ENCODE results near the gene CCNA2.
A peak's percentile ranks its signal among the peaks of the same experiment; 100 is the strongest.

The CCNA2 gene

DNA sequence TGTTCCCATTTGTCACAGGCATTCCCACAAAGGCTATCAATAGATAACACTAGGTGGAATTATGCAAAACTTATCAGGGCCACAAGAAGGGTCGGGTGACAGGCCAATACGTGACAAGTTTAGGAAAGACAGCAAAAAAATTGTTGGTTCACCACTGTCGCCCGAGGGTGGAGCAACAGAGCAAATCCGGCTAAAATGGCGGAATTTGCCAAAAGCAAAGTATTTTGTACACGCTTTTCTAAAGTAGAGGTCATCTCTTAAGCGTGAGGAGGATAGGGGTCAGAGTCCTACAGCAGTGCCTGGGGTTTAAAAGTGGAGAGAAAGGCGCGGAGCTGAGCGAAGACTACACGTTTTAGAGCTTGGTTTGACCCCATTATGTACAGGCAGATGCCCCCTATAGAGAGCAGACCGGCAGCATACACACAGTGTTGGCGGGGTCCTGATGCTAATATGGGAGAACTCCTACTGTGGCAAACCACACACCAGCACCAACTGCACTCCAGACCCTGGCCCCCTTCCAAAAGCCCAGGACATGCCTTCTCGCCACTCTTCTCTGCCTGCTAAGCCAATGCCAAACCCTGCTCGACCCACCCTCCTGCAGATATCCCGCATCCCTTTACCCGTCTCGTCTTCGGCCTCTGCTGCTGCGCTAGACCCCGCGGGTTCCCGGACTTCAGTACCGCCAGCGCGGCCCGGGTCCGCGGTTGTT, 733 bp downstream of the CCNA2 start:
- ChIA-PET CTCF (interaction anchor here (0.9 to 1.8 kb wide), 2 partner anchors 12 to 23 kb away, joined by 3 to 5 read pairs; no protein-coding TSS in a partner anchor), POLR2A (no interaction called here)
- peak; percentile 50 for DNase-seq (ENCODE audit: extremely low spot score)
- TF ChIP-seq, protein P1, sequence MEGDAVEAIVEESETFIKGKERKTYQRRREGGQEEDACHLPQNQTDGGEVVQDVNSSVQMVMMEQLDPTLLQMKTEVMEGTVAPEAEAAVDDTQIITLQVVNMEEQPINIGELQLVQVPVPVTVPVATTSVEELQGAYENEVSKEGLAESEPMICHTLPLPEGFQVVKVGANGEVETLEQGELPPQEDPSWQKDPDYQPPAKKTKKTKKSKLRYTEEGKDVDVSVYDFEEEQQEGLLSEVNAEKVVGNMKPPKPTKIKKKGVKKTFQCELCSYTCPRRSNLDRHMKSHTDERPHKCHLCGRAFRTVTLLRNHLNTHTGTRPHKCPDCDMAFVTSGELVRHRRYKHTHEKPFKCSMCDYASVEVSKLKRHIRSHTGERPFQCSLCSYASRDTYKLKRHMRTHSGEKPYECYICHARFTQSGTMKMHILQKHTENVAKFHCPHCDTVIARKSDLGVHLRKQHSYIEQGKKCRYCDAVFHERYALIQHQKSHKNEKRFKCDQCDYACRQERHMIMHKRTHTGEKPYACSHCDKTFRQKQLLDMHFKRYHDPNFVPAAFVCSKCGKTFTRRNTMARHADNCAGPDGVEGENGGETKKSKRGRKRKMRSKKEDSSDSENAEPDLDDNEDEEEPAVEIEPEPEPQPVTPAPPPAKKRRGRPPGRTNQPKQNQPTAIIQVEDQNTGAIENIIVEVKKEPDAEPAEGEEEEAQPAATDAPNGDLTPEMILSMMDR (IDR thresholded peaks at IDR 0.05; ENCODE audit: control extremely low read depth, extremely low read depth, low read depth, missing control alignments) = peak; percentile 27

DNA sequence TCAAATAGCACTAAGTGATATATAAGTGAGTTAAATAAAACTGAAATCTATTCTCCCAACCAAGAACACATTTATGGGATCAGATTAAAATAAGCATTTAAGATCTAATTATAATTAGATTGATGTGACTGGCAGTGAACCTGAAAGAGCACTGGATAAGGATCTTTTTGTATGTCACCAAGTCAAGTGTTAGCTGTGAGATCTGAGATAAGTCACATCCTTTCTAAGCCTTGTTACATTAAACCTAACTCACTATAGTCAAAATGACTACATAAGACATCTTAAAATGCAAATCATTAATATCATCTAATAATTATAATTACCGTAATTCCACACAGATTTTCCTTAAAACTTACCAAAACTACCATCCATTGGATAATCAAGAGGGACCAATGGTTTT, 1.6 kb downstream of the CCNA2 start:
- ChIA-PET CTCF (interaction anchor here (0.9 to 1.4 kb wide), 2 partner anchors 11 to 22 kb away, joined by 3 to 9 read pairs; no protein-coding TSS in a partner anchor), POLR2A (no interaction called here)
- no peak for DNase-seq (ENCODE audit: extremely low spot score)
- TF ChIP-seq, protein P1 (IDR thresholded peaks at IDR 0.05; ENCODE audit: control extremely low read depth, extremely low read depth, low read depth, missing control alignments) = no peak

DNA sequence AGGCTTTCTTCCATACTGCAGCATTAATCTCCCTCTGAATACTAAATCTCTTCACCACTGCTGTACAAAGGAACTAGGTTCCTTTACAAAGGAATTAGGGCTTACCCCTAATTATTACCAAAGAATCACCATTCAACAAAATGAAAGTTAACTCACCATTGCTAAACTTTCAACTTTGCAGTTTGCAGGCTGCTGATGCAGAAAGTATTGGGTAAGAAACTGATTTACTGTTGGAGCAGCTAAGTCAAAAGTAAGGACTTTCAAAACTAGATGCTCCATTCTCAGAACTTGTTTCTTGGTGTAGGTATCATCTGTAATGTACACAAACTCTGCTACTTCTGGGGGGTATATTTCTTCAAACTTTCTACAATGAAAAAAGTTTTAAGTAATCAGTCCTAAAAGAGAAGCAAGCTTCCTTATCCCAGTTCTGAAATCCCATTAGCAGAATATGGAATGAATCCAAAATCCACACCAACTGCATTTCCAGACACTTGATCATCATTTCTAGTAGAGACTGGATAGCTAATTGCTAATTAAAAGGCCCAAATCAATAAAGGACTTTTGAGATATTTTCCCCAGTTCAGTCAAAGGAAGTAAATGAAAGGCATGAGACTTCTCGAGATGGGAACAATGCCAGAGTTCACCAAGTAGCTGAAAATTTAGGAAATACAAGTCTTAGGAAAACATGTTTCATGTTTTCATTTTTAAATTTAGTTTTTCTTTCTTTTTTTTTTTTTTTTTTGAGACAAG, 4.3 kb downstream of the CCNA2 start:
- CTCF ChIA-PET = interaction anchor here (0.9 to 1.4 kb wide), 2 partner anchors 8 to 11 kb away, joined by 3 to 5 read pairs; no protein-coding TSS in a partner anchor
- TF ChIP-seq, protein P1 (IDR thresholded peaks at IDR 0.05; ENCODE audit: control extremely low read depth, extremely low read depth, low read depth, missing control alignments) = no peak
- DNase-seq (ENCODE audit: extremely low spot score) = no peak
- POLR2A ChIA-PET = no interaction called here

DNA sequence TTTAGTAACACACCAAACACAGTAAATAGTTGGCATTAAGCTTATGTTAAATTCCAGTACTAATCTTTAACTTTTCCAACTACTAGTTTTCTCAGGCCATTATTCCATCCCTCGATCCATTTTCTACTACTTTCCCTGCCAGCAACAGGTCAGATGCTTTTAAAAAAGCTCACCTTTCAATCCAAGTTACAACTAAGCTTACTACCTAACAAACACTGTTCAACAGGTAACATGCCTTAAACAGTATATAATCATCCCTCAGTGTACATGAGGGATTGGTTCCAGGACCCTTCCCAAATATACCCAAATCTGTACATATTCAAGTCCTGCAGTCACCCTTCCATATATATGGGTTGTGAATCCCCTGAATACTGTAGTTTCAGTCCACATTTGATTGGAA, 5.5 kb downstream of the CCNA2 start:
- TF ChIP-seq, protein P1 (IDR thresholded peaks at IDR 0.05; ENCODE audit: control extremely low read depth, extremely low read depth, low read depth, missing control alignments) = no peak
- ChIA-PET CTCF (interaction anchor here (1.0 to 1.4 kb wide), 2 partner anchors 9 to 10 kb away, joined by 3 to 5 read pairs; no protein-coding TSS in a partner anchor), POLR2A (no interaction called here)
- no peak for DNase-seq (ENCODE audit: extremely low spot score)

DNA sequence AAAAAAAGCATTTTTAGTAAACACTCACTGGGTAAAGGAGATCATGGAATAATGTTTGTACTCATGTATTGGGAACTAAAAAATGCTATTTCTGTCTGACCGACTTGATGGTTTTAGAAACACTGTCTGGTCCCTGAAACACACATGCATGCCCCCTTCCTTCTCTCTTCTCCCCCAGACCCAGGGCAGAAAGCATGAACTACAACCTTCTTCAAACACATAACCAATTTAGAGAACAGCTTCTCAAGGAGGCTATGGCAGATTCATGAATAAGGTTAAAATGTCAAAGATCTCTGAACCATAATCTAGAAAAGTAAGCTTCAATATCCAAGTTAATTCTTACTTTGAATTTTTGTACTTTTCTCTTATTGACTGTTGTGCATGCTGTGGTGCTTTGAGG, 6.0 kb downstream of the CCNA2 start:
- ChIA-PET POLR2A (no interaction called here), CTCF (interaction anchor here (1.0 to 1.4 kb wide), 2 partner anchors 9 to 10 kb away, joined by 3 to 5 read pairs; no protein-coding TSS in a partner anchor)
- no peak for DNase-seq (ENCODE audit: extremely low spot score)
- TF ChIP-seq, protein P1 (IDR thresholded peaks at IDR 0.05; ENCODE audit: control extremely low read depth, extremely low read depth, low read depth, missing control alignments) = no peak

DNA sequence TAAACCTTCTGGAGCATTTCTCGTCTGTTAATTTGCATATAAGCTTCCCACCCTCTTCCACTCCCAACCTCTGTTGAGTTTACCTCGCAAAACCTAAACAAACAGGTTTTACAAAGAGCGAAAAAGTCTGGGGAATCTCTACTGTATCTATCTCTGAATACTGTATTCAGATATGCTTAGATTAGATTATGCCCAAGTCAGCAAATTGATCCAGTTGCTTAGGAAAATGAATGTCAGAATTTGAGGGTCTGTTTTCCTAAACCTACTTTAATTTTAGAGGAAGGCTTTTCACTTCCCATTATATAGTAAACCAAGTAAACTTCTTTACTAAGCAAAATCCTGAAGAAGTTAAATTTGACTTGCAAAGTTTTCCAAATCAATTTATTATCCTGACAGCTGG, 6.7 kb downstream of the CCNA2 start:
- TF ChIP-seq, protein P1 (IDR thresholded peaks at IDR 0.05; ENCODE audit: control extremely low read depth, extremely low read depth, low read depth, missing control alignments) = no peak
- CTCF ChIA-PET = no interaction called here
- POLR2A ChIA-PET = no interaction called here
- no peak for DNase-seq (ENCODE audit: extremely low spot score)

All from GM10248 (cell line).